ENCODE measurements around the gene CSTA.

DNA sequence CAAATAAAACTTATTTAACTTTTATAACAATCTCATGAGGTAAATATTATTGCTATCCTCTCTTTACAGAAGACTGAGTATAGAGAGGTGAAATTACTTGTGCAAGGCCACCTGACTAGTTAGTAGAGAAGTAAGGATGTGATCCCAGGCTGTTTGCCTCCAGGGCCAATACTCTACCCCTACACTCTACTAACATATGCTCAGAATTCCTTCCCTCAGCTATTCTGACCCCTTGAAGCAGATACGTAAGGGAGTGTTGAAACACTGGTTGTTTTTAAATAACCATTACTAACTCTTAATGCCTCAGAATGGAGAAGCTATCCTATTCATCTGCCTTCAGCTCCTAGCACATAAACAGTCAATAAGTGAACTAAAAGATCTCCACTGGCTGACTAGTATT lies 24.1 kb downstream of the CSTA start:
- TF ChIP-seq EZH2 (IDR thresholded peaks at IDR 0.05; ENCODE audit: low read length, unreplicated experiment) (no peak), CTCF (conservative IDR thresholded peaks at IDR 0.05; ENCODE audit: low read depth, low read length) (no peak)

Data from PC-3 (cell line).